Spleen (tissue), 11 donors: ENCODE data around the gene AMN. TPM values are rescaled to one million over a fixed set of nuclear protein-coding genes. Genes with fewer than 3 reads are reported as not detected.

ENCODE experiments used
- DNase-seq: peaks from one replicate; pipeline ENCODE4 v3.0.0-alpha.2; 2020
- H3K27ac ChIP-seq, 8 donors: fragments of 200-600 bp; sonication (generic) in 7 of 8; 1 replicate in 4 of 8; 2 replicates in 4 of 8; pipeline versions ENCODE4 v1.5.0 to v1.8.0; 2016 to 2021; ENCODE audit warnings: inconsistent platforms in 4 of 8, mild to moderate bottlenecking in 4 of 8, moderate library complexity in 1 of 8
- H3K27me3 ChIP-seq, 7 donors: fragments of 200-600 bp; sonication (generic) in 6 of 7; replicated peaks in 1 of 7; 1 replicate in 4 of 7; 2 replicates in 3 of 7; pipeline versions ENCODE4 v1.5.0 to v1.8.0; 2016 to 2021; ENCODE audit warnings: inconsistent platforms in 3 of 7, mild to moderate bottlenecking in 1 of 7
- H3K36me3 ChIP-seq, 6 donors: fragments of 200-600 bp; sonication (generic) in 5 of 6; 1 replicate in 4 of 6; 2 replicates in 2 of 6; pipeline versions ENCODE4 v1.5.0 to v1.8.0; 2016 to 2021; ENCODE audit warnings: inconsistent platforms in 2 of 6
- H3K4me1 ChIP-seq, 6 donors: fragments of 200-600 bp; sonication (generic) in 5 of 6; 1 replicate in 3 of 6; 2 replicates in 3 of 6; pipeline versions ENCODE4 v1.5.0 to v1.8.0; 2016 to 2021; ENCODE audit warnings: inconsistent platforms in 3 of 6
- H3K4me3 ChIP-seq, 8 donors: fragments of 200-600 bp; sonication (generic) in 7 of 8; 1 replicate in 4 of 8; 2 replicates in 4 of 8; pipeline versions ENCODE4 v1.5.0 to v1.8.0; 2016 to 2021; ENCODE audit warnings: inconsistent platforms in 4 of 8, mild to moderate bottlenecking in 4 of 8, moderate library complexity in 2 of 8
- H3K9me3 ChIP-seq, 8 donors: fragments of 200-600 bp; sonication (generic) in 7 of 8; 1 replicate in 4 of 8; 2 replicates in 4 of 8; pipeline versions ENCODE4 v1.5.0 to v1.8.0; 2016 to 2021; ENCODE audit warnings: inconsistent platforms in 4 of 8
- POLR2A ChIP-seq, 3 donors: fragments of 450-650 bp; IDR thresholded peaks; one replicate each; pipeline ENCODE4 v1.5.1; 2017; ENCODE audit warnings: antibody characterized with exemption in 3 of 3, mild to moderate bottlenecking in 1 of 3
- POLR2AphosphoS5 ChIP-seq, 3 donors: sonication (generic); formaldehyde crosslinking; IDR thresholded peaks; one replicate each; pipeline ENCODE4 v1.5.1; 2017; ENCODE audit warnings: antibody characterized with exemption in 3 of 3
- whole genome bisulfite sequencing, 5 donors: extraction: QIAGEN DNeasy Blood & Tissue Kit in 3 of 5; methylation state at CpG; one replicate each; pipeline versions ENCODE4 v1.1.5 to v1.1.7; 2013 to 2018; 5-methylcytosine and 5-hydroxymethylcytosine counted together
- intact Hi-C: fragments of 100-400 bp; cut with DNase I; formaldehyde crosslinking; loops from one replicate; pipeline ENCODE4 v1.15.0; 2023; ENCODE audit warnings: low total_unique reads
- polyA plus RNA-seq, 3 donors: library from polyadenylated mRNA; stranded (reverse); fragments of 200-250 nt; gene quantifications; one replicate each; pipeline ENCODE4 v1.2.1, GENCODE V29; 2013
- total RNA-seq, 7 donors: library from RNA; depleted of rRNA in 3 of 7; stranded (reverse); fragments of >200 nt in 3 of 7; fragmentation: NEBNext Ultra II Directional in 4 of 7; extraction: Animal tissue kit (Norgen Biotek cat#: 25700) in 4 of 7; gene quantifications; one replicate each; pipeline versions ENCODE4 v1.1.0 to v1.2.1, GENCODE V29; 2016 to 2021
- TF ChIP-seq, protein P1 (sequence below), 11 experiments: fragments of 200-600 bp in 7 of 11; fragments of 450-650 bp in 4 of 11; sonication (generic) in 4 of 11; IDR thresholded peaks in 8 of 11; conservative IDR thresholded peaks in 3 of 11; 1 replicate in 7 of 11; 2 replicates in 4 of 11; pipeline versions ENCODE4 v1.4.0 to v1.8.0; 2016 to 2021; ENCODE audit warnings: antibody characterized with exemption in 11 of 11, inconsistent platforms in 4 of 11, mild to moderate bottlenecking in 1 of 11
- donor health status: healthy with polysubstance abuse.
- donor health status: DM: no; HTN: no; CAD: no; lungs with moderate emphysema.
- donor health status: DM: no; HTN: no; CAD: no.
- donor health status: Bipolar disorder and iron deficiency.
- donor health status: healthy.
- donor health status: DM: no; HTN: no; CAD: no.
- donor health status: DM: yes; HTN: yes; CAD: no.

Gene AMN
- total and polyA plus RNA-seq, 10 donors = 0.65 to 3.0 (median 2.2) TPM

DNA sequence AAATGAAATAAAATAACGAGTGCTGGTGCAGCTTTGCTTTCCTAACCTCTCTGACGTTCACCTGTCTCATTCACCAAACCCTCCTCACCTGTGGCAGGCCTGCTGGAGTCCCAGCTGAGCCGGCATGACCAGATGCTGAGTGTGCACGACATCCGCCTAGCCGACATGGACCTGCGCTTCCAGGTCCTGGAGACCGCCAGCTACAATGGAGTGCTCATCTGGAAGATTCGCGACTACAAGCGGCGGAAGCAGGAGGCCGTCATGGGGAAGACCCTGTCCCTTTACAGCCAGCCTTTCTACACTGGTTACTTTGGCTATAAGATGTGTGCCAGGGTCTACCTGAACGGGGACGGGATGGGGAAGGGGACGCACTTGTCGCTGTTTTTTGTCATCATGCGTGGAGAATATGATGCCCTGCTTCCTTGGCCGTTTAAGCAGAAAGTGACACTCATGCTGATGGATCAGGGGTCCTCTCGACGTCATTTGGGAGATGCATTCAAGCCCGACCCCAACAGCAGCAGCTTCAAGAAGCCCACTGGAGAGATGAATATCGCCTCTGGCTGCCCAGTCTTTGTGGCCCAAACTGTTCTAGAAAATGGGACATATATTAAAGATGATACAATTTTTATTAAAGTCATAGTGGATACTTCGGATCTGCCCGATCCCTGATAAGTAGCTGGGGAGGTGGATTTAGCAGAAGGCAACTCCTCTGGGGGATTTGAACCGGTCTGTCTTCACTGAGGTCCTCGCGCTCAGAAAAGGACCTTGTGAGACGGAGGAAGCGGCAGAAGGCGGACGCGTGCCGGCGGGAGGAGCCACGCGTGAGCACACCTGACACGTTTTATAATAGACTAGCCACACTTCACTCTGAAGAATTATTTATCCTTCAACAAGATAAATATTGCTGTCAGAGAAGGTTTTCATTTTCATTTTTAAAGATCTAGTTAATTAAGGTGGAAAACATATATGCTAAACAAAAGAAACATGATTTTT lies 17.1 kb upstream of the AMN start:
- no peak overlapping the region for H3K4me3 ChIP-seq
- intact Hi-C loops = no loop called here
- 94 to 97% (median 95%) methylated on average over 38 of the region's 38 CpGs for WGBS, 5 donors
- H3K4me1 ChIP-seq = peaks cover 0 to 45% (median 25%) of the 10 kb centered on the region in 6 donors
- no peak for DNase-seq
- TF ChIP-seq POLR2A (IDR thresholded peaks at IDR 0.05) = no peak
- TF ChIP-seq POLR2AphosphoS5 (IDR thresholded peaks at IDR 0.05) = peak in 1 of 3 donors; percentile 47
- no peaks in the 10 kb centered on the region for H3K9me3 ChIP-seq
- H3K36me3 ChIP-seq = peaks cover 3 to 96% (median 60%) of the 10 kb centered on the region in 6 donors
- no peak overlapping the region for H3K27ac ChIP-seq
- no peaks in the 10 kb centered on the region for H3K27me3 ChIP-seq

DNA sequence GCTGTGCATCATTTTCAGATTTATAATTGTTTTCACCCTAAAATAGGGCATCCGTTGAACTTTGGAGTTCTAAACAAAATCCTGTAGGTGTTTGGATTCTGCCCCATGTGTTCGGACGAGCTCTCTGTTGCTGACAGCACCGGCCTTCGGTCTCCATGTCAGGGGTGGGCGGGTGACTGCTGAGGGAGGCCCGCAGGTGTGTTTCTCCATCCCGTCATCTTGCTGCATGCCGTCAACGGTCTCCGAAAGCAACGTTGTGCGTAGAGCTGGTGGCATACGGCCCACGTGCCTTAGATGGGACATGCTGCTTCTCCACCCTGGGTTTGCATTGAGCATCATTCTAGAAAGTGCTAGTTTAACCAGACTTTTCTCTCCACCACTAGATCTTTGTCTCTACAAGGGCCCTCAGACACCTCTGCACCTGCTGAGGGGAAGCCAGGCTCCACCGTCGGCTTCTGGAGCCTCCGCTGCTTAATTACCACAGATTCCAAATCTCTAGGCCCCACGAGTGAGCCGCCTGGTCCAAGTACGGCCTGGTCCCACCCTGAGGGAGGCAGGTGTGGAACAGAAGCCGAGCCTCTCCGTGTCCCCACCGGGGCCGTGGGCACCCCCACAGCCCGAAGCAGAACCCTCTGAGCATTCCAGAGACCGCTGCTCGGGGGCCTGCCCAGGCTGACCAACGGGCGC lies 15.7 kb upstream of the AMN start:
- Histone ChIP-seq H3K27ac (no peak overlapping the region), H3K27me3 (no peaks in the 10 kb centered on the region), H3K4me3 (no peak overlapping the region), H3K36me3 (peaks cover 3 to 100% (median 61%) of the 10 kb centered on the region in 6 donors), H3K9me3 (no peaks in the 10 kb centered on the region), H3K4me1 (peaks cover 0 to 31% (median 12%) of the 10 kb centered on the region in 6 donors)
- 94 to 98% (median 96%) methylated on average over 23 to 30 of the region's 30 CpGs for WGBS, 5 donors
- intact Hi-C loops = no loop called here
- TF ChIP-seq POLR2A (IDR thresholded peaks at IDR 0.05) (no peak), POLR2AphosphoS5 (IDR thresholded peaks at IDR 0.05) (no peak)
- TF ChIP-seq, protein P1, sequence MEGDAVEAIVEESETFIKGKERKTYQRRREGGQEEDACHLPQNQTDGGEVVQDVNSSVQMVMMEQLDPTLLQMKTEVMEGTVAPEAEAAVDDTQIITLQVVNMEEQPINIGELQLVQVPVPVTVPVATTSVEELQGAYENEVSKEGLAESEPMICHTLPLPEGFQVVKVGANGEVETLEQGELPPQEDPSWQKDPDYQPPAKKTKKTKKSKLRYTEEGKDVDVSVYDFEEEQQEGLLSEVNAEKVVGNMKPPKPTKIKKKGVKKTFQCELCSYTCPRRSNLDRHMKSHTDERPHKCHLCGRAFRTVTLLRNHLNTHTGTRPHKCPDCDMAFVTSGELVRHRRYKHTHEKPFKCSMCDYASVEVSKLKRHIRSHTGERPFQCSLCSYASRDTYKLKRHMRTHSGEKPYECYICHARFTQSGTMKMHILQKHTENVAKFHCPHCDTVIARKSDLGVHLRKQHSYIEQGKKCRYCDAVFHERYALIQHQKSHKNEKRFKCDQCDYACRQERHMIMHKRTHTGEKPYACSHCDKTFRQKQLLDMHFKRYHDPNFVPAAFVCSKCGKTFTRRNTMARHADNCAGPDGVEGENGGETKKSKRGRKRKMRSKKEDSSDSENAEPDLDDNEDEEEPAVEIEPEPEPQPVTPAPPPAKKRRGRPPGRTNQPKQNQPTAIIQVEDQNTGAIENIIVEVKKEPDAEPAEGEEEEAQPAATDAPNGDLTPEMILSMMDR (IDR thresholded peaks at IDR 0.05 in 8 of 11, conservative IDR thresholded peaks at IDR 0.05 in 3 of 11) = no peak
- no peak for DNase-seq

DNA sequence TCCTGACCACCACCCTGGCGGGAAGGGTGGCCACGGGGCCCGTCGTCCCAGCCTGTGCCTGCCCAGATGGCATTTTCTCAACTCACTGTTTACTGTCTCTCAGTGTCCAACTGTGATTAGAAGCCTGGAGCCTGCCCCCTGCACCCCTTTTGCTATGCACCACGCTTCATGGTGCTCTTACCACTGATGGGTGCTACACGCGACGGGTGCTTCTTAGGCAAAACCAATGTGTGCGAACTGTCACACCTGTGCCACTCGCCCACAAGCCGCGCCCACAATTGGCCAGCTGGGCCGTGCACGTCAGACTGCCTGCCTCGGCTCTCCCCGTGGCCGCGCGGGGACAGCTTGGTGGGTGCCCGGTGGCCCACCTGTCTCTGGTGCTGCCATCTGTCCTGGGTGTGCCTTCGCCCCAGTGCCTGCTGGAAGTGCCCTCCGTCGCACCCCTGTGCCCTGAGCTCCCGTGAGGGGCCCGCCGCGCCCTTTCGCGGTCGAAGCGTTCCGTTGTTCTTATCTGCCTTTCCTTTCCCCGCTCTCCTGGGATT lies 15.1 kb upstream of the AMN start:
- Histone ChIP-seq H3K4me3 (no peak overlapping the region), H3K27me3 (no peaks in the 10 kb centered on the region), H3K27ac (no peak overlapping the region), H3K9me3 (no peaks in the 10 kb centered on the region), H3K4me1 (peaks cover 0 to 25% (median 6%) of the 10 kb centered on the region in 6 donors), H3K36me3 (peaks cover 3 to 100% (median 67%) of the 10 kb centered on the region in 6 donors)
- intact Hi-C loops = no loop called here
- DNase-seq = peak; percentile 79
- 86 to 95% (median 89%) methylated on average over 19 to 33 of the region's 33 CpGs for WGBS, 5 donors
- TF ChIP-seq, protein P1 (IDR thresholded peaks at IDR 0.05 in 8 of 11, conservative IDR thresholded peaks at IDR 0.05 in 3 of 11) = no peak
- peak in 2 of 3 donors; percentile 33 to 64 for TF ChIP-seq POLR2AphosphoS5 (IDR thresholded peaks at IDR 0.05)

DNA sequence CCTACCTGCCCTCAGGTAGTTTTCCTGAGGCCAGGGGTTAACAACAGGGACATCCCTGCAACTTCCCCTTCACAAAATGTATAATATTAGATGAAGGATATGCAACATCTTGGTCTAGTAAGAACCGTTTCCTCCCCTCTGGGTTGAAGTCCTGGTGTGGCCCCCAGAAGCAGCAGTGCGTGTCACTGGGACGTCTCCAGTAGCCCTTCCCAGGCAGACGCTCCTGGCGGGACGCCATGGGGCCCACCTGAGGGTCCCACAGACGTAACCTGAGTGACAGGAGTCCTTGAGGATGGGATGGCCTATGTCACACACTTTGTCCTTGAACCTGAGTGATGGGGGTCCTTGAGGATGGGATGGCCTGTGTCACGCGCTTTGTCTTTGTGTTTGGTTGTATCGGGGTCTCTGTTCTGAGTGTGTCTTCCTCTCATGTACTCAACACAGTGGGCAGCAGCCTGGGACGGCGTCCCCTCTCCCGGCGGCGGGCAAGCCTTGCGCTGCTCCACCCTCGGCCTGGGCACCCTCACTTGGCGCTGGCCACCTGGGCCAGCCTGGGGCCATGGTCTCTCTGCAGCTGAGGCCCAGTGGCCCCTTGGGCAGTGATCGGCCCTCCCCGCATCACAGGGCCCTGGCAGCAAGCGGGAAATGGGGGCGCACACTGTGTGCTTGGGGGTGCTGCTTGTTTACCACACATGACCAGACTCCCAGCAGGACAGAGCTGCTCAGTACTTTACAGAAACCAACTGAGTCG lies 14.3 kb upstream of the AMN start:
- Histone ChIP-seq H3K4me1 (peaks cover 0 to 18% (median 0%) of the 10 kb centered on the region in 6 donors), H3K36me3 (peaks cover 3 to 96% (median 60%) of the 10 kb centered on the region in 6 donors), H3K27ac (no peak overlapping the region), H3K27me3 (no peaks in the 10 kb centered on the region), H3K4me3 (no peak overlapping the region), H3K9me3 (no peaks in the 10 kb centered on the region)
- peak; percentile 51 for DNase-seq
- WGBS, 5 donors = 90 to 94% (median 92%) methylated on average over 23 of the region's 23 CpGs
- TF ChIP-seq POLR2AphosphoS5 (IDR thresholded peaks at IDR 0.05) (no peak), POLR2A (IDR thresholded peaks at IDR 0.05) (no peak)
- TF ChIP-seq, protein P1 (IDR thresholded peaks at IDR 0.05 in 8 of 11, conservative IDR thresholded peaks at IDR 0.05 in 3 of 11) = no peak
- intact Hi-C loops = no loop called here
